Amniotic stem cell (primary cell): ENCODE measurements around the gene SLC4A2.
"Not testable (repeated sequence)": the region's sequence is repeated elsewhere in the genome, so short reads cannot be mapped to it uniquely, and the experiment has no call there.

ENCODE experiments used
- DNase-seq: peaks from one replicate; lab custom pipeline; 2025; lab: John Stamatoyannopoulos, UW

The SLC4A2 gene

GRCh38 chr7:151059367-151060112 is at the start of gene SLC4A2:
TSS of gene SLC4A2 (plus strand) at chr7:151059589. CDS start at chr7:151061988, 2,399 bp downstream.
- DNase-seq, result peak; percentile 51

GRCh38 chr7:151010037-151010306 is 49.4 kb upstream of the SLC4A2 start:
- no peak for DNase-seq

- DNase-seq, result no peak
Observed at GRCh38 chr7:151010307-151011096, 48.9 kb upstream of the SLC4A2 start.

GRCh38 chr7:151011097-151011409 is 48.3 kb upstream of the SLC4A2 start:
- no peak for DNase-seq

GRCh38 chr7:151011616-151012015 is 47.8 kb upstream of the SLC4A2 start:
- DNase-seq, result not testable (repeated sequence)

- no peak for DNase-seq
Observed at GRCh38 chr7:151012031-151012692, 47.2 kb upstream of the SLC4A2 start.

- DNase-seq, result no peak
Observed at GRCh38 chr7:151012911-151013347, 46.5 kb upstream of the SLC4A2 start.

GRCh38 chr7:151013356-151013732 is 46.0 kb upstream of the SLC4A2 start:
- no peak for DNase-seq

- DNase-seq, result peak; percentile 22
Observed at GRCh38 chr7:151013733-151014497, 45.5 kb upstream of the SLC4A2 start.

GRCh38 chr7:151014950-151015349 is 44.4 kb upstream of the SLC4A2 start:
- DNase-seq, result no peak

- no peak for DNase-seq
Observed at GRCh38 chr7:151015967-151016366, 43.4 kb upstream of the SLC4A2 start.

- DNase-seq, result no peak
Observed at GRCh38 chr7:151016505-151016904, 42.9 kb upstream of the SLC4A2 start.

GRCh38 chr7:151016942-151017341 is 42.4 kb upstream of the SLC4A2 start:
- DNase-seq, result no peak

GRCh38 chr7:151017370-151017952 is 41.9 kb upstream of the SLC4A2 start:
- DNase-seq, result no peak

- DNase-seq, result no peak
Observed at GRCh38 chr7:151017953-151018420, 41.4 kb upstream of the SLC4A2 start.

GRCh38 chr7:151018421-151019129 is 40.8 kb upstream of the SLC4A2 start:
- no peak for DNase-seq

- DNase-seq, result no peak
Observed at GRCh38 chr7:151019130-151019447, 40.3 kb upstream of the SLC4A2 start.

- DNase-seq, result no peak
Observed at GRCh38 chr7:151020231-151020630, 39.2 kb upstream of the SLC4A2 start.

GRCh38 chr7:151023232-151023631 is 36.2 kb upstream of the SLC4A2 start:
- DNase-seq, result no peak

GRCh38 chr7:151024435-151025056 is 34.8 kb upstream of the SLC4A2 start, which contains the start of gene ATG9B:
TSS of gene ATG9B (minus strand) at chr7:151024494. CDS start at chr7:151024423, 71 bp downstream.
- no peak for DNase-seq
